GM20431 (cell line): Measurements from ENCODE around the gene PTTG1IP.

ENCODE experiments used
- in situ Hi-C: fragments of 300-500 bp; cut with MseI, MboI; formaldehyde crosslinking; loops from one replicate; pipeline ENCODE4 v1.15.0; 2020; ENCODE audit warnings: low sequenced_read_pairs; ENCODE audit not compliant: unreplicated experiment

Gene PTTG1IP

GRCh38 chr21:44814498-44815023, 58.9 kb downstream of the PTTG1IP start:
- in situ Hi-C loops, result no loop called here

GRCh38 chr21:44813727-44814126, 59.8 kb downstream of the PTTG1IP start:
- in situ Hi-C loops, result no loop called here

- in situ Hi-C loops, result no loop called here
These were observed 60.3 kb downstream of the PTTG1IP start for GRCh38 chr21:44813149-44813548.

- in situ Hi-C loops, result no loop called here
These were observed 60.9 kb downstream of the PTTG1IP start for GRCh38 chr21:44812640-44813039.

- in situ Hi-C loops, result no loop called here
These were observed 62.7 kb downstream of the PTTG1IP start for GRCh38 chr21:44810779-44811178.

- in situ Hi-C loops, result no loop called here
These were observed 67.6 kb downstream of the PTTG1IP start for GRCh38 chr21:44805859-44806258.

- in situ Hi-C loops, result no loop called here
These were observed 68.3 kb downstream of the PTTG1IP start for GRCh38 chr21:44805226-44805625.

GRCh38 chr21:44804762-44805161, 68.7 kb downstream of the PTTG1IP start:
- in situ Hi-C loops, result no loop called here

- in situ Hi-C loops, result no loop called here
These were observed 69.8 kb downstream of the PTTG1IP start for GRCh38 chr21:44803651-44804050.

GRCh38 chr21:44802396-44803153, 70.9 kb downstream of the PTTG1IP start:
- in situ Hi-C loops, result no loop called here

- in situ Hi-C loops, result no loop called here
These were observed 71.8 kb downstream of the PTTG1IP start, which contains the start of gene UBE2G2 for GRCh38 chr21:44801468-44802395. TSS of gene UBE2G2 (minus strand) at chr21:44801820. CDS start at chr21:44801748, 72 bp downstream.

- in situ Hi-C loops, result no loop called here
These were observed 72.5 kb downstream of the PTTG1IP start for GRCh38 chr21:44800971-44801467.

- in situ Hi-C loops, result no loop called here
These were observed 73.4 kb downstream of the PTTG1IP start for GRCh38 chr21:44800103-44800502.

GRCh38 chr21:44799646-44800045, 73.8 kb downstream of the PTTG1IP start:
- in situ Hi-C loops, result loop anchor here (10.0 kb wide), 1 partner anchor 285 kb away; no protein-coding TSS in a partner anchor
